Tibial artery (tissue), 4 donors: Measurements from ENCODE around the gene SEPTIN10.

Experiments
- DNase-seq, 2 donors: peaks; one replicate each; pipeline ENCODE4 v3.0.0-alpha.2; 2019
- H3K27ac ChIP-seq, 2 donors: fragments of 200-600 bp; sonication (generic) in 1 of 2; 1 replicate in 1 of 2; 2 replicates in 1 of 2; pipeline ENCODE4 v1.5.1; 2018 to 2019; ENCODE audit warnings: mild to moderate bottlenecking in 1 of 2
- H3K27me3 ChIP-seq, 2 donors: fragments of 200-600 bp; sonication (generic) in 1 of 2; one replicate each; pipeline versions ENCODE4 v1.5.1 to v1.6.0; 2016 to 2019
- H3K36me3 ChIP-seq, 3 donors: fragments of 200-600 bp; sonication (generic) in 2 of 3; one replicate each; pipeline ENCODE4 v1.5.1; 2016 to 2019; ENCODE audit warnings: mild to moderate bottlenecking in 2 of 3
- H3K4me1 ChIP-seq, 4 donors: fragments of 200-600 bp; sonication (generic) in 2 of 4; 1 replicate in 3 of 4; 2 replicates in 1 of 4; pipeline ENCODE4 v1.5.1; 2016 to 2019
- H3K4me3 ChIP-seq, 2 donors: fragments of 200-600 bp; sonication (generic) in 1 of 2; 1 replicate in 1 of 2; 2 replicates in 1 of 2; pipeline ENCODE4 v1.5.1; 2018 to 2019; ENCODE audit warnings: mild to moderate bottlenecking in 2 of 2
- H3K9me3 ChIP-seq, 3 donors: fragments of 200-600 bp; sonication (generic) in 1 of 3; one replicate each; pipeline ENCODE4 v1.5.1; 2016 to 2019
- CTCF ChIP-seq, 2 experiments: fragments of 200-600 bp in 1 of 2; fragments of 450-650 bp in 1 of 2; IDR thresholded peaks; one replicate each; pipeline ENCODE4 v1.5.1; 2017 to 2019; ENCODE audit warnings: antibody characterized with exemption in 2 of 2, mild to moderate bottlenecking in 1 of 2, moderate library complexity in 1 of 2
- intact Hi-C: fragments of 100-400 bp; cut with DNase I; formaldehyde crosslinking; loops from one replicate; pipeline ENCODE4 v1.15.0; 2023; ENCODE audit warnings: low total_unique reads

Gene SEPTIN10

GRCh38 chr2:109613922-109614714, at the start of gene SEPTIN10, which contains the start of gene SOWAHC:
Gene SEPTIN10, minus strand, starts transcription at chr2:109613966. Its CDS starts 139 bp downstream, at chr2:109613827.
Gene SOWAHC, plus strand, starts transcription at chr2:109614364. Its CDS starts 126 bp downstream, at chr2:109614490.
- Histone ChIP-seq H3K27ac (peak within 1 kb of the TSS; percentile 96 to 99), H3K9me3 (no peaks in the 10 kb centered on the region), H3K4me1 (peaks cover 0 to 73% (median 38%) of the 10 kb centered on the region in 4 donors), H3K4me3 (peak within 1 kb of the TSS; percentile 82 to 84), H3K36me3 (no peaks in the 10 kb centered on the region), H3K27me3 (no peaks in the 10 kb centered on the region)
- DNase-seq, result peak; percentile 98 to 99
- intact Hi-C loops, result loop anchor here (10.0 kb wide), 1 partner anchor 81 kb away; no protein-coding TSS in a partner anchor
- peak in 1 of 2 experiments; percentile 23 for TF ChIP-seq CTCF (IDR thresholded peaks at IDR 0.05)

DNA sequence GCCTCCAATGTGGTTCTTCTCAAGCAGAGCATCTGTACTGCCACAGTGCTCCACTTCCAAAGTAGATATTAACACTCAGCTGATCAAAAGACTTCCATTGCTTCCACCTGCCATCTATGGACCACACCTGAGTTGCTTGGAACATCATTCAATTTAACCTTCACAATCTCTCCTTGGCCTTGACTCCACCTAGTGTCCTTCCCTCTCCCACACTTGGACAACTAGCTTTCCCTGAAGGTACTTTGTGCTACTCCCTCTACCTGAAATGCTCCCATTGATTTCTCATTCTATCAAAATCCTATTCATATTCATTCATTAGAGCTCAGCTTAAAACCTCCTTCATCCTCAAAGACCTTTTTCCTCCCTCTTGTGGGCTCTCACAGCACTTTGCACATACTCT, 49.1 kb upstream of the SEPTIN10 start:
- Histone ChIP-seq H3K4me3 (no peak overlapping the region), H3K27me3 (no peaks in the 10 kb centered on the region), H3K27ac (no peak overlapping the region), H3K9me3 (no peaks in the 10 kb centered on the region), H3K36me3 (no peaks in the 10 kb centered on the region), H3K4me1 (peaks cover 0 to 27% (median 18%) of the 10 kb centered on the region in 4 donors)
- intact Hi-C loops, result no loop called here
- no peak for TF ChIP-seq CTCF (IDR thresholded peaks at IDR 0.05)
- DNase-seq, result no peak

- intact Hi-C loops, result no loop called here
These were observed 46.5 kb upstream of the SEPTIN10 start for GRCh38 chr2:109660046-109660860.

GRCh38 chr2:109659396-109660045, 45.8 kb upstream of the SEPTIN10 start:
- H3K4me1 ChIP-seq, result peaks cover 0 to 16% (median 11%) of the 10 kb centered on the region in 4 donors
- no peaks in the 10 kb centered on the region for H3K36me3 ChIP-seq
- no peaks in the 10 kb centered on the region for H3K9me3 ChIP-seq
- TF ChIP-seq CTCF (IDR thresholded peaks at IDR 0.05), result no peak
- no peaks in the 10 kb centered on the region for H3K27me3 ChIP-seq
- H3K27ac ChIP-seq, result no peak overlapping the region
- H3K4me3 ChIP-seq, result no peak overlapping the region
- intact Hi-C loops, result no loop called here
- DNase-seq, result no peak

More at GRCh38 chr2:109660046-109660860, 46.5 kb upstream of the SEPTIN10 start:
- H3K27ac ChIP-seq, result no peak overlapping the region
- H3K36me3 ChIP-seq, result no peaks in the 10 kb centered on the region
- no peaks in the 10 kb centered on the region for H3K27me3 ChIP-seq
- H3K4me1 ChIP-seq, result peaks cover 0 to 16% (median 11%) of the 10 kb centered on the region in 4 donors
- no peak for DNase-seq
- no peaks in the 10 kb centered on the region for H3K9me3 ChIP-seq
- no peak overlapping the region for H3K4me3 ChIP-seq
- TF ChIP-seq CTCF (IDR thresholded peaks at IDR 0.05), result no peak

DNA sequence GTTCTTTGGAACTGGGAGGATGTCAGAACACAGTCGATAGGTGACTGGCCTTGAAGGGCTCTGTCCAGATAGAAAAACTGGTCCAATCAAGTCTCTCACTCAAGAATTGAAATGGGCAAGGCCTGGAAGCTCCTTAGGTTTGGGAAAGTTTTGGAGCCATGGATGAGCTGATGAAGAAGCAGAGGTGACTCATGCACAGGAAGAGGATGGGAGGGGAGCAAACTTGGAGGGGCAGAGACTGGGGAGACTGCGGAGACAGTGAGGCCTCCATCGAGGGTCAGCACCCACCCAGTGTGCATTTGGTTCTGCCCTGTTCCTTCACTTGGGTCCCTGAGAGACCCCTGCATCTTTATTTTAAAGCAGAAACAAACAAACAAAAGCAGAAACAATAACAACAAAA, 41.5 kb upstream of the SEPTIN10 start:
- Histone ChIP-seq H3K27ac (no peak overlapping the region), H3K36me3 (no peaks in the 10 kb centered on the region), H3K4me1 (peaks cover 0 to 13% (median 2%) of the 10 kb centered on the region in 4 donors), H3K27me3 (no peaks in the 10 kb centered on the region), H3K4me3 (no peak overlapping the region), H3K9me3 (no peaks in the 10 kb centered on the region)
- TF ChIP-seq CTCF (IDR thresholded peaks at IDR 0.05), result no peak
- intact Hi-C loops, result loop anchor here (2.0 kb wide), 1 partner anchor 22 kb away; no protein-coding TSS in a partner anchor
- no peak for DNase-seq
